Neuron (in vitro differentiated cells): ENCODE measurements around the gene ZNG1B.
"Not testable (repeated sequence)": the region's sequence is repeated elsewhere in the genome, so short reads cannot be mapped to it uniquely, and the experiment has no call there.

Experiments
- H2AFZ ChIP-seq: one replicate; pipeline ENCODE4 v1.6.1; 2013; ENCODE audit warnings: low read depth, mild to moderate bottlenecking, inconsistent platforms, low read length, moderate library complexity
- H3K27me3 ChIP-seq: one replicate; pipeline ENCODE4 v1.6.1; 2013; ENCODE audit warnings: low read length; ENCODE audit not compliant: insufficient read depth
- H3K36me3 ChIP-seq: one replicate; pipeline ENCODE4 v1.6.1; 2013; ENCODE audit warnings: low read length; ENCODE audit not compliant: insufficient read depth
- H3K4me1 ChIP-seq: one replicate; pipeline ENCODE4 v1.6.1; 2013; ENCODE audit warnings: low read length; ENCODE audit not compliant: insufficient read depth
- H3K4me3 ChIP-seq: 2 replicates; pipeline ENCODE4 v1.5.1; 2013; ENCODE audit warnings: mild to moderate bottlenecking, low read length, moderate library complexity
- H3K9me3 ChIP-seq: one replicate; pipeline ENCODE4 v1.6.1; 2013; ENCODE audit warnings: low read length

Gene ZNG1B

DNA sequence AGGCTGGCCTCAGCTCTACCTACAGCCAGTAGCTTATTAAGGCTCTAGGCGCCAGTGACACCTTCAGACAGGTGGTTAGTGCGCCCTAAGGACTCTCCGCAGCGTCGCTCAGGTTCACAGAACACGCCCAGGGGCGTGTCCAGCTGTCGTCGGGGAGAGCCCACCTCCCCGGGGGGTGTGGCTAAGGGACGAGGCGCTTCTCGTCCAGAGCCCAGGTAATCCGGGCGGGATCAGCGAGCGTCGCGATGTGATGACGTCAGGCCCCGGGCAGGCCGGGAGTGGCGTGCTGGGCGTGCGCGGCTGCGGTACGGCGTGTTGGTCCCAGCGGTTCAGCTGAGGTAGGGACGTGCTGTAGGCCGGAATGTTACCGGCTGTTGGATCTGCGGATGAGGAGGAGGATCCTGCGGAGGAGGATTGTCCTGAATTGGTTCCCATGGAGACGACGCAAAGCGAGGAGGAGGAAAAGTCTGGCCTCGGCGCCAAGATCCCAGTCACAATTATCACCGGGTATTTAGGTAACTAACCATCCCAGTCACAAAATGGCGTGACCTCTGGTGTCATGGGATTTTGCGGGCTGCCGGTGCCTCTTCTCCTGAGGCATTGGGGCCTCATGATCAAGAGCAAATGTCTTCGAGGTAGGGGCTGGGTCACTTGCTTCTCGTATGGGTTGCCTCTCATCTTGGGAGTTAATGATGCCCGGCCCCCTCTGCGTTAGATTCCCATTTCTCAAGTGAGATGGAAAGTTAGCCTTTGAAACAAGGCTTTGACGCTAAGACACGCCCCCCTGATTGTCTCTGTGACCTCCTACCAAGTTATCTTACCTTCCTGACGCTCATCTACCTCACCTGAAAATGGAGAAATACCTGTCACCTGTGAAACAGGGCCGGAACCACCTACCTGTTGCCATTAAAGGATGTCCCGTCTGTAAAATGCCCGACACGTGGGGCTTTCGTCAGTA is at the start of gene ZNG1B:
TSS of gene ZNG1B (plus strand) at position 184 of the 958 bp plus-strand sequence. CDS start at position 362, 178 bp downstream.
- H3K27me3 ChIP-seq, H3K9me3 ChIP-seq, H2AFZ ChIP-seq, H3K4me1 ChIP-seq, H3K36me3 ChIP-seq: not testable (repeated sequence)
- H3K4me3 ChIP-seq = peak within 1 kb of the TSS; percentile 70

DNA sequence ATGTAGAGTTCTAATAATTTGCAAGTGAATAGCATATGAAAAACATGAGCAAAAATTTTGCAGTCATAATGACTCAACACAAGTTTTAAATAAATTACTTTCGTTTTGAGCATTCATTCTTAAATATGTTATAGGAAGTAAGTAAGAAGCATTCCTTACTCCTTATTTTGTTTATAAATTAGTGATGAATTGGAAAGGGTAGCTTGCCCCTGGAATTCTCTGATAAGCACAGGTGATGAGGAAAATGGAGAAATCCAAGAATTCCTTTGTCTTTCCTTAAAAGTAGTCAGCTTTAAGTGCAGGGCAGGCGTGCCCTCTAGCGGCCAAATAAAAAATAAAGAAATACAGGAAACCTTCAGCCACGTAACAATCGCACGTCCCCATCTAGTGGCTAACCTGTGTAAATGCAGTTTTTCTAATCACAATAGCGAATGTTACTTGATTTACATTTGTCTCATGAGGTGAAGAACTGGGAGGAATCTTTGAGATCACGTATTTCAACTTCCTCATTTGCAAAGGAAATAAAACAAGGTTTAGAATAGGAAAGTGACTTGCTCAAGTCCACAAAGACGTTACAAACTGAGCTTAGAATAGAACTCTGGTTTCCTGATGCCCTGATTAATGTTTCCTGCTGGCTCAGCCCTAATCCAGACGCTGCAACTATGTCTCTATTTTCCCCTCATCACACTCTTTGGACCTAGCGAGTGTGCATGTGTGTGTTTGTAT is 47.2 kb upstream of the ZNG1B start:
- Histone ChIP-seq H3K36me3 (no peaks in the 10 kb centered on the region), H3K4me1 (no peaks in the 10 kb centered on the region), H3K27me3 (no peaks in the 10 kb centered on the region), H3K4me3 (no peak overlapping the region), H2AFZ (no peak overlapping the region), H3K9me3 (no peaks in the 10 kb centered on the region)

DNA sequence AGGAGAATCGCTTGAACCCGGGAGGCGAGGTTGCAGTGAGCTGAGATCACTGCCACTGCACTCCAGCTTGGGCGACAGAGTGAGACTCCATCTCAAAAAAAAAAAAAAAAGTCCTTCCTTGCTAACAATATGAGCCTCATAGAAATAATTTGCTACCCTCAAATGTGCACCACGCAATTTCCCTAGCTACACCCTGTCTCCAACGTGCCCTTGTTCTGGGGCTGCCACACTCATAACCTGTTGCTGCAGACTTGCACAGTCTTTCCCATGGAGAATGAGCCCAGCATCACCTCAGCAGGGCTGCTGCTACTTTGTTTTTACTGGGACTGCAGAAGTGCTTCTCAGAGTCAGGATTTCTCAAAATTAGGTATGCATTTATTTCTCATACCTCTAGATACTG is 46.4 kb upstream of the ZNG1B start:
- Histone ChIP-seq H3K4me1 (no peaks in the 10 kb centered on the region), H2AFZ (no peak overlapping the region), H3K9me3 (no peaks in the 10 kb centered on the region), H3K27me3 (no peaks in the 10 kb centered on the region), H3K36me3 (no peaks in the 10 kb centered on the region), H3K4me3 (no peak overlapping the region)

DNA sequence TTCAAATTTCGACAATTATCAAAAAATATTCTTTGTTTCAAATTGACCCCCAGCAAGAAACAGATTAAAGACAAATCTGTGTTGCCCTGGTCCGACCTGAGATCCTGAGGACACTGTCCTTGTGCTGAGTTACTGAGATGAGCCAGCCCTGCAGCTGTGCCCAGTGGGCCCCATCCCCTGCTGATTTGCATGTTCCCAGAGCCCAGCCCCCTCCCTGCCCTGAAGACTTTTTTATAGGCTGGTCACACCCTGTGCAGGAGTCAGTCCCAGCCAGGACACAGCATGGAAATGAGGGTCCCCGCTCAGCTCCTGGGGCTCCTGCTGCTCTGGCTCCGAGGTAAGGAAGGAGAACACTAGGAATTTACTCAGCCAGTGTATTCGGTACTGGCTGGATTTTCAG is 31.4 kb upstream of the ZNG1B start:
- Histone ChIP-seq H3K9me3 (no peaks in the 10 kb centered on the region), H3K4me1 (peaks cover 7% of the 10 kb centered on the region), H3K36me3 (no peaks in the 10 kb centered on the region), H2AFZ (no peak overlapping the region), H3K4me3 (no peak overlapping the region), H3K27me3 (no peaks in the 10 kb centered on the region)

DNA sequence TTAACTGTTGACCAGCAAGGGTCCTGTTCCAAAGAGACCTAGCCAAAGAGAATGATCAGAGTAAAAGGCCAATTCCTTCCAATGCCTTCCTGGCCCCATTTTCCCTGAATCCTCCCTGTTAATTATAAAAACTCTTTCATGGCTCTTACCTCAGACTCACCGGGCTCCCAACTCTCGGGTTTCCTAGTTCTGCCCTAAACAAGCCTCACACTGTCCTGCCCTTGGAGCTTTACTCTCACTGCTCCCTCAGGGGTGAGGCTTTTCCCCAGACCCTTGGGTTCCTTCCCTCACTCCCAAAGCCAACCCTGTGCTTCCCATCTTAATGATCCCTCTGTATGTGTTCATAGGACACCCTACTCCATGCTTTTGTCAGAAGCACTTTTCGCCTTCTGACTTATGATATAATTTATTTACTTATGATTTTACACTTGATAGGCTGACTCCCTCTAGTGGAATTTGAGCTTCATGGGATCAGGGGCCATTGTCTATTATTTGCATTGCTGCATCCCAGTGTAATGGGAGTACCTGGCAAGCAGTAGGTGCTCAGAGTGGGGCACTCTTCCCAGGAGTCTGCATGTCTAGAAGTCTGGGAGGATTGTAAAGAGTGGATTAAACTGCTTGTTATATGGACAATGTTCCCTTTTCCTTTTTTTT is 29.9 kb upstream of the ZNG1B start:
- Histone ChIP-seq H3K27me3 (no peaks in the 10 kb centered on the region), H3K4me1 (peaks cover 7% of the 10 kb centered on the region), H3K9me3 (no peaks in the 10 kb centered on the region), H3K36me3 (no peaks in the 10 kb centered on the region), H3K4me3 (no peak overlapping the region), H2AFZ (no peak overlapping the region)

DNA sequence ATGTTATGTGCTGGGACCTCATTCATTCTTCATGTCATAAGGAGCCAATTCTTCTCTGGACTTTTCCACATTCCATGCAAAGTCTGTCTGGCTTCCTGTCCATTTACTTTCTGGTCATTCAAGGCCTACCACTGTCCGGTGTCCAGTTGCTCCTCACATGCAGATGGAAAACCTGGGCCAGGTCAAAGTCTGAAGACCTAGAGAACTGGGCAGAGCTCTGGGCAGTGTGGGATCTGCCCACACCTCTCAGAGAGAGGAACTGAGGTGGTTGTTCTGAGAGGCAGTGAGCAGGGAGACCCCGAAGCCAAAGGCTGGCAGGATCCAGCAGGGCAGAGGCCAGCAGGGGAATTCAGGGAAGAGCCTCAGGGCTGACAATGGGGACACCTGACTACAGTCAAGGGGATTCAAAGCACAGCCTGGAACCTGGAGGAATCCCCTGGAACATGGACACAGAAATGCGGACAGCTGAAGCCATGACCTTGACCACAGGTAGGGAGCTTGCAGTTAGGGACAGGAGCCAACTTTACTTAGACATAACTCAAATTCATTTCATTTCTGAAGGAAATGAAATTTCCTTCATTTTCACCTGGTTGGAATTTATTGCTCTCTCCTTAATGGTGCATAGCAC is 25.7 kb upstream of the ZNG1B start:
- H2AFZ ChIP-seq, H3K36me3 ChIP-seq, H3K4me1 ChIP-seq, H3K27me3 ChIP-seq, H3K4me3 ChIP-seq, H3K9me3 ChIP-seq: not testable (repeated sequence)

DNA sequence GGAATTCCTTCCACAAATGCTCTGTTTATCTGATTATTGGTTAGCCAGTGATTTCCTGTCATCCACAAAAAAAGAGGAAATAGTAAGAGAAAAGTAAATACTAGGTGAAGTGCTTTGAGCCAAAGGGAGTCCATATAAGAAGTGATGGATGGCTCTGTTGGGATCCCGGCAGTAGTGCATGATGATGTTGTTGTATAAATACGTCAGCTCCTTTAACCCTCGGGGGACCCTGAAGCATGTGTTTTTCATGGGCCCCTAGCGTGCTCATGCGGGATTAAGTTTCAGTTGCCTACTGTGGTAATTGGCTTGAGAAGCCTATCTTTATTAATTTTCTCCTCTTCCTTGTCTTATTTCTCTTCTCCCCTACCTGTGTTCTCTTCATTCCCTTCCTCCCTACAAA is 24.7 kb upstream of the ZNG1B start:
- H3K4me3 ChIP-seq, H3K36me3 ChIP-seq, H3K27me3 ChIP-seq, H2AFZ ChIP-seq, H3K9me3 ChIP-seq, H3K4me1 ChIP-seq: not testable (repeated sequence)

DNA sequence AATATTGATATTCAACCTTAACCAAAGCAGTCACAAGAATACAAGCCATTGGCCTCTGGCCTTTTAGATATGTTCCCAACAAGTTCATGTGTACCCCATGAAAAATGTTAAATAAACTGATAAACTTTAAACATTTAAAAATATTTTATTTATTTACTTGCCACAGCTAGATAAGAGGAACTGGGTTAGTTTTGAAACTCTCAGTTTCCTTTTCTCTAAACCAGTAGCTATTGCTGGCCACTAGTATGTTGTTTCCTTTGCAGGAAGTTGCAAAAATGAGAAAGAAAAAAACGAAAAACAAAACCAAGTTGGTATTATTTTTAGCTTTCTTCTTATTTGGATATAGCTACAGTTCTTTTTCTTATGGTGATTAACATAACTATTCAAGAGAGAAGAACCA is 5.7 kb upstream of the ZNG1B start:
- H3K27me3 ChIP-seq, H3K9me3 ChIP-seq, H2AFZ ChIP-seq, H3K4me1 ChIP-seq, H3K4me3 ChIP-seq, H3K36me3 ChIP-seq: not testable (repeated sequence)

DNA sequence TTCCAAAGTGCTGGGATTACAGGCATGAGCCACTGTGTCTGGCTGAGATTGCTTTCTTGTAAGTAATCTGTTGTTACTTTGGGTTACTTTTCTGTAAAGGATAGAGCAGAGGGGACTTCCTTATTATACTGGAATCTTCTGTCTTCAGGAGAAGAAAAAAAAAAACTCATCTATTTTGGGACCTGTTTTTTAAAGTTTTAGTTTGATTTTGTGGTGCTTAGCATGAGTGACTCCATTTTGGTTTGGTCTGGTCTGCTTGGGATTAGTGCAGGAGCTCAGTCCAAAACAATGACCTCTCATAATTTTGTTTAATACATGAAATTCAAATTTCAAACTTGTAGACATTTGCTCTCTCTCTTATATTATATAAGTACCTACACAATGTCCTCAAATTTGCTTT is 4.0 kb upstream of the ZNG1B start:
- not testable (repeated sequence) for H3K9me3 ChIP-seq, H3K4me1 ChIP-seq

DNA sequence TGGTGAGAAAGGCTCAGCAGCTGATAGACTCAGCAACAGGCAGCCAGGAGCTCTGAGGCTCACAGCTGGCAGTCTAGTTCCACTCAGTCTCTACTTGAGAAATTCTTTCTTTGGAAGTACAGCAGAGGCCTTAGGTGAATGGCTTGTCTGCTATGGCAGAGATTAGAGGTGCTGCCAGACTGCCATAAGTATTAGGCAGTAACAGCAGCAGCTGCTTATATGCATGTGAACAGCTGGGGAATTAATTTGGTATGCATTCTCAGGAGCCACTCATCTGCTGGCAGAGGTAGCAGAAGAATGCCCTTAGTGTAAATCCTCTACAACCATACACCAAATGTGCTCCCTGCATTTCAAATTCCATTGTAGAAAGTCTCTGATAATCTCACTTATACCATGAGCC is 28.3 kb downstream of the ZNG1B start:
- H3K36me3 ChIP-seq, H3K4me1 ChIP-seq, H3K4me3 ChIP-seq, H3K9me3 ChIP-seq, H2AFZ ChIP-seq, H3K27me3 ChIP-seq: not testable (repeated sequence)

More for the DNA sequence above, 4.0 kb upstream of the ZNG1B start:
- not testable (repeated sequence) for H2AFZ ChIP-seq, H3K27me3 ChIP-seq, H3K4me3 ChIP-seq, H3K36me3 ChIP-seq

DNA sequence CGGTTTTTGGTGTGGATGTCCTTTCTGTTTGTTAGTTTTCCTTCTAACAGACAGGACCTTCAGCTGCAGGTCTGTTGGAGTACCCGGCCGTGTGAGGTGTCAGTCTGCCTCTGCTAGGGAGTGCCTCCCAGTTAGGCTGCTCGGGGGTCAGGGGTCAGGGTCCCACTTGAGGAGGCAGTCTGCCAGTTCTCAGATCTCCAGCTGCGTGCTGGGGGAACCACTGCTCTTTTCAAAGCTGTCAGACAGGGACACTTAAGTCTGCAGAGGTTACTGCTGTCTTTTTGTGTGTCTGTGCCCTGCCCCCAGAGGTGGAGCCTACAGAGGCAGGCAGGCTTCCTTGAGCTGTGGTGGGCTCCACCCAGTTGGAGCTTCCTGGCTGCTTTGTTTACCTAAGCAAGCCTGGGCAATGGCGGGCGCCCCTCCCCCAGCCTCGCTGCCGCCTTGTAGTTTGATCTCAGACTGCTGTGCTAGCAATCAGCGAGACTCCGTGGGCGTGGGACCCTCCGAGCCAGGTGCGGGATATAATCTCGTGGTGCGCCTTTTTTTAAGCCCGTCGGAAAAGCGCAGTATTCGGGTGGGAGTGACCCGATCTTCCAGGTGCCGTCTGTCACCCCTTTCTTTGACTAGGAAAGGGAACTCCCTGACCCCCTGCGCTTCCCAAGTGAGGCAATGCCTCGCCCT is 39.3 kb downstream of the ZNG1B start:
- not testable (repeated sequence) for H3K4me3 ChIP-seq, H3K36me3 ChIP-seq, H3K9me3 ChIP-seq, H3K27me3 ChIP-seq, H2AFZ ChIP-seq, H3K4me1 ChIP-seq

DNA sequence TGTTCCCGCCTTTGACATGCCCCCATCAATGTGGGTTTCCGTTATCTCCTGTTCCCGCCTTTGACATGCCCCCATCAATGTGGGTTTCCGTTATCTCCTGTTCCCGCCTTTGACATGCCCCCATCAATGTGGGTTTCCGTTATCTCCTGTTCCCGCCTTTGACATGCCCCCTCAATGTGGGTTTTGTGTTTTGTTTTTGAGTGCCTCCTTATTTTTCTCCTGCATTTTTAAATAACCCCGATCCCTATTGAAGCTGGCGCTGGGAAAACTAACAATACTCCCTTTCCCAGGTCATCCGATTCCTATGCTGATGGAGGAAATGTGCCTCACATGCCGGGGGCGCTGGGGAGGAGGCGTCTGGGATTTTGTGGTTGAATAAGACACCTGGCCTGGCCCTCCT is 59.0 kb downstream of the ZNG1B start:
- H2AFZ ChIP-seq, H3K4me1 ChIP-seq, H3K4me3 ChIP-seq, H3K9me3 ChIP-seq, H3K36me3 ChIP-seq, H3K27me3 ChIP-seq: not testable (repeated sequence)
